GM18951 (cell line): ENCODE measurements around the gene BRPF1.
"Not testable (repeated sequence)": the region's sequence is repeated elsewhere in the genome, so short reads cannot be mapped to it uniquely, and the experiment has no call there.

Experiments
- POLR2A ChIP-seq: IDR thresholded peaks from 4 replicates; pipeline ENCODE4 v1.6.1; 2011; ENCODE audit warnings: mild to moderate bottlenecking; ENCODE audit not compliant: insufficient read length, insufficient read depth; ENCODE audit errors: extremely low read depth
- in situ Hi-C: fragments of 300-500 bp; cut with MboI; formaldehyde crosslinking; loops from one replicate; pipeline ENCODE4 v1.12.0; 2022; ENCODE audit warnings: low sequenced_read_pairs, mixed read lengths, inconsistent platforms; ENCODE audit not compliant: unreplicated experiment

Gene BRPF1

DNA sequence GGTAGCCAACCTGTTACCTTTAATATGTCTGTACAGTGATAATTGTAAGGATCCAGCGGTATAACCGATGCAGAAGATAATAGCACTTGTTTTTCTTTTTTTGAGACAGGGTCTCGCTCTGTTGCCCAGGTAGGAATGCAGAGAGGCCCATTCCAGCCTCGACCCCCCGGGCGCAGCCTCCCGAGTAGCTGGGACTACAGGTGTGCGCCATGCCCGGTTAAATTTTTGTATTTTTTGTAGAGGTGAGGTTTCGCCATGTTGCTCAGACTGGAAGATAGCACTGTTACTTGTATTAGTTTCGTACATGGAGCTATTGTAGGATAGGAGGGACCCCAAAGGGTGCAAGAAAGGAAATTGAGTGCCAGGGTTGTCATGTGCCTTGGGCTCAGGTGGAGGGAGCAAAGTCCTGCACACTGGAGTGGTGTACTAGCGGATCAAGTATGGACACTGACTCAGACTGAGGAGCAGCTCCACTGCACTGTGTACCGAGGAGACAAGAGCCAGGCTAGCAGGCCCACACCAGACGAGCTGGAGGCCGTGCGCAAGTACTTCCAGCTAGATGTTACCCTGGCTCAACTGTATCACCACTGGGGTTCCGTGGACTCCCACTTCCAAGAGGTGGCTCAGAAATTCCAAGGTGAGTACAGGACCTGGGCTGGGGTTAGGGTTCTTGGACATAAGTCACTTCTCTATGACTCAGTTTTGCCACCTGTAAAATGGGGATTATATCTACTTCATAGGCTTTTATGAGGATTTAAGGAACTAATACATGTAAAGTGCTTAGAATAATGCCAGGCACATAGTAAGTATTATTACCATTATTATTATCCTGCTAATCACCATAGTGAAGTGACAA is 19.2 kb downstream of the BRPF1 start:
- in situ Hi-C loops, result no loop called here
- no peak for TF ChIP-seq POLR2A

- TF ChIP-seq POLR2A, result no peak
- in situ Hi-C loops, result no loop called here
Measured at GRCh38 chr3:9754678-9755077, 23.1 kb downstream of the BRPF1 start.

DNA sequence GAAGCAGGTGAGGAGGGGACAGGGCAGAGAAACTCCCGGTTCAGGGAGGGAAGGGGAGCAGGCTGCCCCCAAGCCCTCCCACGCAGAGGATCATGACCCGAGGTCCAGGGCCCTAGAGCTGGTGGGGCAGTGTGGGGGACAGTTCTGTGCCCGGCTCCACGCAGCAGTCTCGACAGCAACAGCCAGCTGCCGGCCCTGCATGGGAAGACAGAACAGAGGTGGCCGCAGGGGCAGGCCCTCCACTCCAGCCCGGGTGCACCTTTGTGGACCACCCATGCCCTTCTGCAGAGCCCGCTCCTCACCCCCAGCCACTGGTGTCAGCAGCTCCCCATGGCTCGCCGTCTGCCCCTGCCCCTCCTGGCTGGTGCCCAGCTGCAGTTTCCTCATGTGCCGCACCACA is 25.9 kb downstream of the BRPF1 start:
- TF ChIP-seq POLR2A, result no peak
- in situ Hi-C loops, result no loop called here

GRCh38 chr3:9760779-9761505 is 29.4 kb downstream of the BRPF1 start:
- in situ Hi-C loops, result no loop called here
- no peak for TF ChIP-seq POLR2A

- in situ Hi-C loops, result no loop called here
- no peak for TF ChIP-seq POLR2A
Measured at GRCh38 chr3:9761919-9762318, 30.4 kb downstream of the BRPF1 start.

DNA sequence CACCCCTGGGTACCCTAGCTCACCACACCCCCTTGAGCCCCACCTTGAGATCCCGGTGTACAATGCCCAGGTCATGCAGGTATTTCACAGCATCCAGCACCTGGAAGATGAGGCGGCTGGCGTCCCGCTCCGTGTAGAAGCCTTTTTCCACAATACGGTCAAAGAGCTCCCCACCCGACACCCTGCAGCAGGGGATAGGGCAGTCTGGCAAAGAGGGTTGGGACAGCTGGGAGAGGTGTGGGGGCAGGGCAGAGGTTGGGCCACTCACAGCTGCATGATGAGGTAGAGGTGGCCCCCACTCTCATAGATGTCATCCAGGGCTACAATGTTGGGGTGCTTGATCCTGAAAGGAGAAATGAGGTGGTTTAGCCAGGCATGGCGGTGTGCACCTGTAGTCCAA is 31.3 kb downstream of the BRPF1 start:
- no peak for TF ChIP-seq POLR2A
- in situ Hi-C loops, result no loop called here

GRCh38 chr3:9765865-9766264 is 34.3 kb downstream of the BRPF1 start:
- in situ Hi-C loops, result no loop called here
- no peak for TF ChIP-seq POLR2A

DNA sequence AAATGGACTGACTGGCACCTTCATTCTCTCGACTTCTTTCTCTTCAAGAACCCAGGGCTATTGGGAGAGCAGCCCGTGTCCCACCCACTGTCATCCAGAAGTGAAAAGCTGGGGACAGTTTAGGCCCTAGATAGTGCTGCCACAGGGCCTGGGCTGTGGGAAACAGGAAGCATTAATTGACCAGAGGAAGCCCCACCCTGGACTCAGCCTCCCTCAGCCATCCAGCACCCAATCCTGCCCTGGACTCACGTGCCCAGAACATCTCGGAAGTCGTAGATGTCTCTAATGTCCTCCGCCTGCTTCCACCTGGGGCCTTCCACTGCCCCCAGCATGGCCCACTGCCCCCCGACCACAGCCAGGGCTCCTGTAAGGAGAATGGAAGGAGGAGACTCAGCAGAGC is 35.9 kb downstream of the BRPF1 start:
- in situ Hi-C loops, result no loop called here
- TF ChIP-seq POLR2A, result no peak

- TF ChIP-seq POLR2A, result no peak
- in situ Hi-C loops, result no loop called here
Measured at GRCh38 chr3:9768141-9768775, 36.7 kb downstream of the BRPF1 start.

- in situ Hi-C loops, result no loop called here
- no peak for TF ChIP-seq POLR2A
Measured at GRCh38 chr3:9769012-9769411, 37.5 kb downstream of the BRPF1 start.

DNA sequence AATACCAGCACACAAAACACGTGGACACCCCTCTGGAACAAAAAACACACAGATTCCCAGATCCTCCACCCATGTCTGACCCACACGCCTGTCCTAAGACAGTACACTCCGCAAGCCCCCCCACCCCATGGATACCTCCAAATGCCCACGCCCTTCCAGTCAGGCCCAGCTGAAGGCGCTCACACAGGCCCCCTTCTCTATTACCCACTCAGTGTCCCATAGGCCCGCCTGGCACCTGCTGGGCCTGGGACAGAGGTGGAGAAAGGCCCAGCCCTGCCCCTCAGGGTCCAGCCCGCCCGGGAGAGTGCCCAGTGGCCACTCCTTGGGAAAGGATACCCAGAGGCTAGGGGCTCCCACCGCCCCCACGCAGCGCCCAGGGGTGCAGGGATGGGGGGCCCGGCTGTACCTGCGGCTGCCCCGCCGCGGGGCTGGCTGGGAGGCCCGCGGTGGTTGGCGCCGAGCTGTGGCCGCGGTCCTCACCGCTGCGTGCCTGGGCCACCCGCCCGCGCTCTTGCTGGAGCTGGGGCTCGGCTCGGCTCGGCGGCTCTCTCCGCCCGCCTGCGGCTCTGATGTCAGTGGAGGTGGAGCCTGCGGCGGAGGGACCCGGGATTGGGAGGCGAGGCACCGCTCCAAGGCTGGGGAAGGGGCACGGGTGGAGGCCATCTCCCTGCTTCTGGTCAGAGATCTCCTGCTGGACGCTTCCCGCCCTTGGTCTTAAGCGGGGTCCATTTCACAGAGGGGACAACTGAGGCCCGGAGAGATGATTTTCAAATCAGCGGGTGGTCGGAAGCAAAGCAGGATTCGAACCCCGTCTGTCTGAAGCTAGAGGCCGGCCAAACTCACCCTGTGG is 38.1 kb downstream of the BRPF1 start, which contains the start of gene CAMK1:
Gene CAMK1, minus strand, starts transcription at position 522 of the 850 bp plus-strand sequence. CDS start 2,198 bp downstream, outside the sequence.
- in situ Hi-C loops, result no loop called here
- TF ChIP-seq POLR2A, result no peak

DNA sequence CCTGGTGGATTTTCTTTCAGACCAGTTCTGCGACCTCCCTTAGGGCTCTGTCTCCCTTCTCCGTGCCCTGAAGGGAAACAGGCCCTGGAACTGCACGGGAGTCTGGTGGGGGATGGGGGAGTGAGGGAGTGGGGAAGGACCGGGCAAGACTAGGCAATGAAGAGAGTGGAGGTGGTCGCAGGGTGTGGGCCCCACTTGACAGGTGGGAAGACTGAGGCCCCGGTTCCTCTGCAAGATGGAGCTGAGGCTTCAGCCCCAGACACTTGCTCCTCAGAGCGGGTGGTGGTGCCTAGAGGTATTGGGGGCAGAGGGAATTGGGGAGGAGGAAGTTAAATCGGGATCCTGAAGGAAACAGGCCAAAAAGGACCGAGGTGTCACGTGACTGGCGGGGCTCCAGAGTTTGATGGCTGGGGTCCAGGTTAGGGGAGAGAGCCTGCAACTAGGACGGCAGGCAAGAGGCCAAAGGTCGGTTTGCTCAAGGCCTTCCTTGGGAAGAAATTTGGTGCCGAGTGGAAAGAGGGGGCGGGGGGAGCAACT is 38.8 kb downstream of the BRPF1 start:
- no peak for TF ChIP-seq POLR2A
- in situ Hi-C loops, result no loop called here

GRCh38 chr3:9771007-9771406 is 39.5 kb downstream of the BRPF1 start:
- in situ Hi-C loops, result not testable (repeated sequence)
